DND-41 (cell line): ENCODE measurements around the gene EXOG.

ENCODE experiments used
- CTCF ChIP-seq: IDR thresholded peaks from 2 replicates; pipeline ENCODE4 v1.5.1; 2012; ENCODE audit warnings: borderline replicate concordance, low read length, moderate library complexity, mild to moderate bottlenecking; ENCODE audit not compliant: poor library complexity, severe bottlenecking; ENCODE audit errors: extremely low read depth
- EZH2 ChIP-seq: IDR thresholded peaks from 3 replicates; pipeline ENCODE4 v1.6.1; 2012; ENCODE audit warnings: borderline replicate concordance, low read depth, mild to moderate bottlenecking, moderate library complexity, low read length, inconsistent platforms; ENCODE audit not compliant: severe bottlenecking

DNA sequence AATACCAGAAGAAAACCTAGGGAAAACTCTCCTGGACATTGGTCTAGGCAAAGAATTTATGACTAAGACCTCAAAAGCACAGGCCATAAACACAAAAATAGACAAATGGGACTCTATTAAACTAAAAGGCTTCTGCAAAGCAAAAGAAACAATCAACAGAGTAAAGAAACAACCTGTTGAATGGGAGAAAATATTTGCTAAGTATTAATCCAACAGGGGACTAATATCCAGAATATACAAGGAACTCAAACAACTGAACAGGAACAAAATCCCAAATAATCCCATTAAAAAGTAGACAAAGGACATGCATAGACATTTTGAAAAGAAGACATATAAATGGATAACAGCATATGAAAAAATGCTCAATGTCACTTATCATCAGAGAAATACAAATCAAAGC, 49.3 kb upstream of the EXOG start:
- TF ChIP-seq CTCF (no peak), EZH2 (no peak)
